ENCODE data around the gene TRIM46. TPM values are rescaled to one million over a fixed set of nuclear protein-coding genes. Genes with fewer than 3 reads are reported as not detected.
"Not testable (repeated sequence)": the region's sequence is repeated elsewhere in the genome, so short reads cannot be mapped to it uniquely, and the experiment has no call there.

The TRIM46 gene
- total RNA-seq, 1 experiment from 2014 or later: 1.3 TPM

GRCh38 chr1:155232001-155232978 is 58.6 kb downstream of the TRIM46 start:
- DNase-seq (ENCODE audit: low read depth, low spot score); in situ Hi-C loops (cut with HindIII; ENCODE audit: low pct_unique_long_range_greater_than_20kb, low sequenced_read_pairs): not testable (repeated sequence)

DNA sequence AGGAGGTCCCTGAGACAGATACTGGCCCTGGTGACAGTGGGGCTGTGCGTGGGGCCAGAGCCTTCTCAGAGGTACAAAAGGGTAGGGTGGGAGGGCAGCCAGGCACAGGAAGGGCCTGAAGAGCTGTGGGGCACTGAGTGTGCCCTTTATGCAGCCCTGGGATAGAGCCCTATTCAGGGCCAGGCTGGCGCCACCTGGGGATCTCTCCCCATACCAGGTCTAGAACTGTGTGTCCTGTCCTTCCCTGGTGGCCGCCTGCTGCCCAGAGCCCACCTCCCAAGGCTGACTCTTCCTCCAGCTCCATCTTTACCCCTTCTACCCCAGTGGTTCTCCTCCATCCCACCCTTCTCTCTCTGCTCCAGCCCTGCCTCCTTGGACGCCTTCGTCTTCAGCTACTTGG is 59.9 kb downstream of the TRIM46 start:
- in situ Hi-C loops (cut with HindIII; ENCODE audit: low pct_unique_long_range_greater_than_20kb, low sequenced_read_pairs); DNase-seq (ENCODE audit: low read depth, low spot score): not testable (repeated sequence)

Small RNA genes within 50 kb of the gene (small RNA-seq; reads per million reads assigned to genes)
- 0 reads per million in 2 experiments for gene HMGN2P18

Other genes with a start within 250 kb of the TRIM46 start
- 10.4 and 19.0 TPM in 2 replicates for gene PMVK, start 237.1 kb upstream of the TRIM46 start, total RNA-seq (2014; rRNA removed; shearing (Covaris generic))
- gene PBXIP1, start 217.8 kb upstream of the TRIM46 start, total RNA-seq (2014; rRNA removed; shearing (Covaris generic)): 78.2 and 81.4 TPM in 2 replicates
- 26.9 and 30.2 TPM in 2 replicates for gene PYGO2, start 212.1 kb upstream of the TRIM46 start, total RNA-seq (2014; rRNA removed; shearing (Covaris generic))
- 102 and 107 TPM in 2 replicates for gene SHC1, start 203.1 kb upstream of the TRIM46 start, total RNA-seq (2014; rRNA removed; shearing (Covaris generic))
- gene CKS1B, start 199.2 kb upstream of the TRIM46 start, total RNA-seq (2014; rRNA removed; shearing (Covaris generic)): 122 and 157 TPM in 2 replicates
- gene FLAD1, start 190.5 kb upstream of the TRIM46 start, total RNA-seq (2014; rRNA removed; shearing (Covaris generic)): 53.5 and 58.2 TPM in 2 replicates
- gene LENEP, start 180.3 kb upstream of the TRIM46 start, total RNA-seq (2014; rRNA removed; shearing (Covaris generic)): 0.48 and 1.2 TPM in 2 replicates
- 25.1 and 29.1 TPM in 2 replicates for gene ZBTB7B, start 171.0 kb upstream of the TRIM46 start, total RNA-seq (2014; rRNA removed; shearing (Covaris generic))
- 0.18 TPM in 1 of 2 replicates, not detected in the other for gene DCST2, start 140.1 kb upstream of the TRIM46 start, total RNA-seq (2014; rRNA removed; shearing (Covaris generic))
- not detected in 2 replicates for gene DCST1, start 140.0 kb upstream of the TRIM46 start, total RNA-seq (2014; rRNA removed; shearing (Covaris generic))
- 62.0 and 67.1 TPM in 2 replicates for gene ADAM15, start 122.5 kb upstream of the TRIM46 start, total RNA-seq (2014; rRNA removed; shearing (Covaris generic))
- 12.7 and 13.9 TPM in 2 replicates for gene EFNA4, start 110.1 kb upstream of the TRIM46 start, total RNA-seq (2014; rRNA removed; shearing (Covaris generic))
- gene EFNA3, start 95.0 kb upstream of the TRIM46 start, total RNA-seq (2014; rRNA removed; shearing (Covaris generic)): 6.6 and 8.2 TPM in 2 replicates
- 25.3 and 25.7 TPM in 2 replicates for gene EFNA1, start 46.0 kb upstream of the TRIM46 start, total RNA-seq (2014; rRNA removed; shearing (Covaris generic))
- 57.4 and 61.6 TPM in 2 replicates for gene SLC50A1, start 38.0 kb upstream of the TRIM46 start, total RNA-seq (2014; rRNA removed; shearing (Covaris generic))
- gene DPM3, start 33.3 kb upstream of the TRIM46 start, total RNA-seq (2014; rRNA removed; shearing (Covaris generic)): 28.5 and 36.9 TPM in 2 replicates
- 326 and 369 TPM in 2 replicates for gene KRTCAP2, start 545 bp upstream of the TRIM46 start, total RNA-seq (2014; rRNA removed; shearing (Covaris generic))
- gene THBS3, start 34.0 kb downstream of the TRIM46 start, total RNA-seq (2014; rRNA removed; shearing (Covaris generic)): 11.4 and 12.1 TPM in 2 replicates
- 128 and 140 TPM in 2 replicates for gene MTX1, start 34.8 kb downstream of the TRIM46 start, total RNA-seq (2014; rRNA removed; shearing (Covaris generic))
- gene ENTREP3, start 81.6 kb downstream of the TRIM46 start, total RNA-seq (2014; rRNA removed; shearing (Covaris generic)): 6.3 and 7.9 TPM in 2 replicates
- 336 and 344 TPM in 2 replicates for gene SCAMP3, start 88.5 kb downstream of the TRIM46 start, total RNA-seq (2014; rRNA removed; shearing (Covaris generic))
- gene CLK2, start 99.7 kb downstream of the TRIM46 start, total RNA-seq (2014; rRNA removed; shearing (Covaris generic)): 16.4 and 28.1 TPM in 2 replicates
- gene HCN3, start 103.6 kb downstream of the TRIM46 start, total RNA-seq (2014; rRNA removed; shearing (Covaris generic)): 2.9 and 3.3 TPM in 2 replicates
- gene PKLR, start 127.6 kb downstream of the TRIM46 start, total RNA-seq (2014; rRNA removed; shearing (Covaris generic)): 0.11 TPM in 1 of 2 replicates, not detected in the other
- 202 and 212 TPM in 2 replicates for gene FDPS, start 135.0 kb downstream of the TRIM46 start, total RNA-seq (2014; rRNA removed; shearing (Covaris generic))
- gene RUSC1, start 147.0 kb downstream of the TRIM46 start, total RNA-seq (2014; rRNA removed; shearing (Covaris generic)): 8.3 and 10.7 TPM in 2 replicates

All from SK-MEL-5 (cell line).